Ramos (cell line): Measurements from ENCODE around the gene ARID1B.

Source experiments
- in situ Hi-C: fragments of 300-500 bp; cut with MboI; formaldehyde crosslinking; loops from one replicate; pipeline ENCODE4 v1.14.3; 2022; ENCODE audit warnings: low sequenced_read_pairs; ENCODE audit not compliant: unreplicated experiment

Gene ARID1B

GRCh38 chr6:157211603-157212455, 434.7 kb downstream of the ARID1B start:
- in situ Hi-C loops: no loop called here

DNA sequence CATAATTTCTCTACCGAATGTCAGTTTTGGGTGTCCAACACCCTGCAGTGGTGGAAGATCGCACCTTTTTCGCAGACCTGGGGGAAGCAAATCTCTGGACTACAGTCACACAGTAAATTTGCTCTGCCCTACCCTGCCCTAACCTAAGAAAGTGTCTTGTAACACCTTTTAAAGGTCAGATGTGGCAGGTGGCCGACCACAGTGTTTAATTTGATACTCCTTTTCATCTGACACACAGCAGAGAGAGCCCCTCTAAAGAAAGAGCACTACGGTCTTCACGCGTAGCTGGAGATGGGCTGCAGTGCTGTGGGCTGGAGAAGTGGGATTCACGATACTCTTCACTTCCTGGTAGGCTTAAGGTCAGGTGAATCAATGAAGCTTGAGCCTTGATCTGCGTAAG, 436.2 kb downstream of the ARID1B start:
- in situ Hi-C loops: no loop called here

GRCh38 chr6:157213907-157214565, 436.9 kb downstream of the ARID1B start:
- in situ Hi-C loops: no loop called here

DNA sequence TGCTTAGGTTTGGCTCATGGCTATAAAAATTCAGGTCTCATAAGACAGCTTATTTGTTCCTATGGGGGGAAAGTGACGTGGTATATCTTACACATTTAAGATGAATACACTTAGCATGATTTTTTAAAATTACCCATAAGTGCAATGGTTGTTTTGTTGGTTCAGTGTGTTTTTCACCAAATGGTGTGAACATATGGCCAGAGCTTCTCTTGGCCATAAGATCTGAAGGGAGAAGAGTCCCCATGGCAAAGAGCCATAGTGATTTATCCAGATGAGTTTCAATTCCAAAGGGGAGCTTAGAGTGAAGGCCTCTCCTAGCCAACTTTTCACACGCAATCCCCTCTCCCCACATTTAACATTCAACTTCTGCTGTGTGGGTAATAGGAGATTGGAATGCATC, 438.5 kb downstream of the ARID1B start:
- in situ Hi-C loops: no loop called here

GRCh38 chr6:157216570-157216969, 439.4 kb downstream of the ARID1B start:
- in situ Hi-C loops: no loop called here

GRCh38 chr6:157217198-157217893, 440.2 kb downstream of the ARID1B start:
- in situ Hi-C loops: no loop called here

DNA sequence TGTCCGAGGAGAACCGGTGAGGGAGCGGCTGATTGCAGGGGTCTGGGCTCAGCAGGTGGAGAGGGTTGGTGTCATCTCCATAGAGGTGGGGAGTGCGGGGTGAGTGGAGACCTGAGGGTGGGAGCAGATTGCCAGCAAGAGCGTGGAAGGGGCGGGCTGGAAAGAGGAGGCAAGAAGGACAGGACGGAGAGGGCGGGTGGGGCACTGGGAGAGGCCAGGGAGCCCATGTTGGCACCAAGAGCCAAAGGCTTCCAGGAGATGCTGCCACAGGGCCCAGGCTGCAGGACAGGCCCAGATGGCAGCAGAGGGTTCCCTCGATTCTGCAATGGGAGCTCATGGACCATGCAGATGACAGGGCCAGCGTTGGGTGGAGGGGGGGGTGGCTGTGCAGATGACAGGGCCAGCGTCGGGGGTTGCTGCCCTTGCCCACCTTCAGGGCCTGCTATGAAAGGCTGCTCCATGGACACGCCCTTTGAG, 440.8 kb downstream of the ARID1B start:
- in situ Hi-C loops: no loop called here

GRCh38 chr6:157218371-157219198, 441.4 kb downstream of the ARID1B start:
- in situ Hi-C loops: no loop called here

GRCh38 chr6:157219201-157220200, 442.3 kb downstream of the ARID1B start:
- in situ Hi-C loops: no loop called here

DNA sequence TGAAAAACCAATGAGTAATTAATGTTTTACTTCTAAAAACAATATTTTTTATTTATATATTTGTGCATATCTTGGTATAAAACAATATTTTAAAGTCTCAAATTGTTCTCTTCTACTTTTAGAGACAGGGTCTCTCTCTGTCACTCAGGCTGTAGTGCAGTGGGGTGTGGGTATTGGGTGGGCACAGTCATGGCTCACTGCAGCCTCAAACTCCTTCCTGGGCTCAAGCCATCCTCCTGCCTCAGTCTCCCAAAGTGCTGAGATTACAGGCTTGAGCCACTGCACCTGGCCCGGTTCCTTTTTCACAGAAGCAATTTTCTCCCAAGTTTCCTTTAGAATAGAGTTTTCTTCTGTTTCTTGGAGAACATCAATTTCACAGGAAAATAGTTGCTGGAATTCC, 443.3 kb downstream of the ARID1B start:
- in situ Hi-C loops: no loop called here

DNA sequence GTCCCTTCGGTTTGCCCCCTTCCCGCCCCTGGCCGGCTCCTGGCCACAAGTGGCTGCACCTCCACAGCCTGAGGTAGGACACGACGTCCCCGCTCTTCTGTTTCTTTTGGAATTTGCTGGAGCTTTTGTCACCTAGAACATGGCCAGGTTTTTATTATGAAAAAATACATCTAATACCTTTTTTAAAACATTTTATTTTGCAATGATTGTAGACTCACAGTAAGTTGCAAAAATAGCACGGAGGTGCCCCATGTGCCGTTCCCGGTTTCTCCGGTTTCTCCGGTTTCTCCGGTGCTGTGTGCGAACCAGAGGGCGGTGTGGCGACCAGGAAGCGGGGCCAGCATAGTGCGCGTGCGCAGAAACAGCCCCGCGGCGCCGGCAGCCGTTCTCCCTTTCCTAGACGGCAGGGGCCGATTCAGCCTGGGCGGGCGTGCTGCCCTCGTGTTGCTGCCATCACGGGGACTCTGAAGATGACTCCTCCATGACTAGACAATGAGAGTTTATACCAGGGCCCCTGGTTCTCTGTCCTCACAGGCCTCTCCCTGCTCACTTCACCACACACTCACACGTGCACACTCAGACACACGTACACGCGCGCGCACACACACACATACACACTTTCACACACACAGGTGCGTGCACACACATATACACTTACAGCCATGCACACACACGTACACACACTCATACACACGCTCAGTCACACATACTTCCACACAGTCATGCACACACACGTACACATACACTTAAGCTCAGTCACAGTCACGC, 444.1 kb downstream of the ARID1B start:
- in situ Hi-C loops: no loop called here

GRCh38 chr6:157221817-157222175, 444.6 kb downstream of the ARID1B start:
- in situ Hi-C loops: no loop called here

DNA sequence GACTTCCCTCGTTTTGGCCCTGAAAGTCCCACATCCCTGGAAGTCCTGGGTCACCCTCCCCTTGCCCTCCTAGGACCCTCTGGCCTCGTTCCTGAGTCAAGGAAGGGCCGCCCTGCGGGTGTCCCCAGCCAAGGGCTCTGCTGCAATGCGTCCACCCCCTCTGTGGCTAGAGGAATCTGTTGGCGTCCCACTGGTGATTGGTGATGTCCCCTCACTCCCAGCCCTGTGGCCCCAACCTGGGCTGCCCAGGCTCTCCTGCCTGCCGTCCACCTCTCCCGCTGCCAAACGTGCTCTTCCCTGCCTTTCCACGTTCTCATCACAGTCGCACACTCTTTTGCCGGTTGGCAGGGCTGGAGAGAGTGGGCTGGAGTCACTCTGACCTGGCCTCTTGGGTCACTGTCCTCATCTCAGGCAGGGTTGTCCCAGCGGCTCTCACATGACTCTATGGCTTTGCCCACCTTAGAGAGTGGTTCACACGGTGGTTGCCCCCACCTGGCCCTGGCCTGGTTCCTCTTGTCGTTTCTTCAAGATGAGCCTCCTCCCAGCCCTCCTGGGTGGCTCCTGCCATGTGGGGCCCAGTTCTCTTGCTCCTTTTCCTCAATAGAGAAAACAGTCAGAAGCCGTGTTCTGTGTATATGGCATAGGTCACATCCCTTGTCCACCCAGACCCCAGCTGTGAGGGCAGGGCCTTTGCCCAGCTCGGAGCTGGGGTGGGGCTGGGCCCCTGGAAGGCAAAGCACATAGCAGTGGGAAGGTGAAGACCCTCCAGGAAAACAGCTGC, 445.2 kb downstream of the ARID1B start:
- in situ Hi-C loops: no loop called here

GRCh38 chr6:157223021-157223430, 445.8 kb downstream of the ARID1B start:
- in situ Hi-C loops: no loop called here

- in situ Hi-C loops: no loop called here
Observed at GRCh38 chr6:157223511-157223910, 446.3 kb downstream of the ARID1B start.

DNA sequence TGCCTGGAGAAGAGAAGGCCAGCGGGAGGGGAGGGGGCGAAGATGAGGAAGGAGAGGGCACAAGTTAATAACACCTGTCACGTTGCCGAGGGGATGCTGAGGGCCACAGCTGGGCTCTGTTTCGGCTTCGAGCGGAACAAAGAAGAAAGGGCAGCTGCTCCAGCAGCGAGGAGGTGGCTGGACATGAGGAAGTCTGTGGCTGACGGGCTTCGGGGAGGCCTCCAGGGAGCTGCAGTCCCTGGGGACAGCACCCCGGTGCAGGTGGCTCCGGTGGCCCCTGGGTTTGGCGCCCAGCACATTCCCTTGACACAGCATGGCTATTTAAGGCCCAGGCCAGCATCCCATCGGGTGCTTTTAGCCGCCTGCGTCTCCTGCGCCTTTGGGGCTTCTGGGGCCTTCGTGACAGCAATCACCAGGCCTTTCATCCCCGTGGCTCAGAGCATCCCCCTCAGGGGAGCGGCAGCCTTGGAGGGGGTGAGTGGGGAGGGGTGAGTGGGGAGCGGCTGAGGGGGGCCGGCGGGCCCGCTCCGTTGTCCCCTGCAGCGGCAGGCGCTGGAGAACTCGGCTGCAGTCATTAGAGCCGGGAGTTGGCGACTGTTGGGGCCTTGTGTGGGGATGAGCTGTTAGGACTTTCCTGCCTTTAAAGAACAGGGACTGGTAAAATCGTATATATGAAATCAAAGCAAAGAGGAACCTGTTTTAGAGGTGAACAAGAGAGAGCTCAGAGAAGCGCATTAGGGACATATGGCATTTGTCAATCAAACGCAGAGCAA, 447.2 kb downstream of the ARID1B start:
- in situ Hi-C loops: no loop called here
